BJ (cell line): ENCODE results near the gene CIDEB. TPM values are rescaled to one million over a fixed set of nuclear protein-coding genes. Genes with fewer than 3 reads are reported as not detected.

Experiments
- CTCF ChIA-PET: fragments of 350-600 bp; formaldehyde crosslinking; extraction: SDS; loops from one replicate; lab custom pipeline; 2021; ENCODE audit warnings: antibody characterized with exemption, inconsistent platforms; lab: Yijun Ruan, JAX
- POLR2A ChIA-PET: fragments of 300-600 bp; sonication (Branson Sonifier 250); formaldehyde crosslinking; extraction: SDS; loops from one replicate; lab custom pipeline; 2021; ENCODE audit warnings: antibody characterized with exemption; lab: Charles Lee
- DNase-seq: peaks from one replicate; pipeline ENCODE4 v3.0.0-alpha.2; 2011; ENCODE audit warnings: low read depth
- H3K27me3 ChIP-seq: 2 replicates; pipeline ENCODE4 v1.6.0; 2011; ENCODE audit warnings: low read length; ENCODE audit not compliant: control insufficient read depth, insufficient read depth
- H3K36me3 ChIP-seq: 2 replicates; pipeline ENCODE4 v1.5.1; 2011; ENCODE audit warnings: low read length; ENCODE audit not compliant: control insufficient read depth, insufficient read depth
- H3K4me3 ChIP-seq: 2 replicates; pipeline ENCODE4 v1.5.1; 2011; ENCODE audit warnings: low read depth, mild to moderate bottlenecking, control low read depth, low read length
- CTCF ChIP-seq: IDR thresholded peaks from 2 replicates; pipeline ENCODE4 v1.5.1; 2011; ENCODE audit warnings: low read depth, mild to moderate bottlenecking, control low read depth, inconsistent platforms, low read length, moderate library complexity; ENCODE audit not compliant: insufficient read depth
- polyA plus RNA-seq: library from polyadenylated mRNA; depleted of rRNA; stranded (reverse); fragments of >200 nt; gene quantifications from 2 replicates; pipeline ENCODE4 v1.2.3, GENCODE V29; 2011; rRNA removed
- small RNA-seq: library from RNA; depleted of rRNA; stranded (forward); fragments of <200 nt; gene quantifications from one replicate; pipeline ENCODE3, GENCODE V24; 2012; ENCODE audit warnings: low replicate concordance, low read depth; ENCODE audit not compliant: insufficient read length

CIDEB gene
- polyA plus RNA-seq, 1 experiment, result 0.98 TPM

DNA sequence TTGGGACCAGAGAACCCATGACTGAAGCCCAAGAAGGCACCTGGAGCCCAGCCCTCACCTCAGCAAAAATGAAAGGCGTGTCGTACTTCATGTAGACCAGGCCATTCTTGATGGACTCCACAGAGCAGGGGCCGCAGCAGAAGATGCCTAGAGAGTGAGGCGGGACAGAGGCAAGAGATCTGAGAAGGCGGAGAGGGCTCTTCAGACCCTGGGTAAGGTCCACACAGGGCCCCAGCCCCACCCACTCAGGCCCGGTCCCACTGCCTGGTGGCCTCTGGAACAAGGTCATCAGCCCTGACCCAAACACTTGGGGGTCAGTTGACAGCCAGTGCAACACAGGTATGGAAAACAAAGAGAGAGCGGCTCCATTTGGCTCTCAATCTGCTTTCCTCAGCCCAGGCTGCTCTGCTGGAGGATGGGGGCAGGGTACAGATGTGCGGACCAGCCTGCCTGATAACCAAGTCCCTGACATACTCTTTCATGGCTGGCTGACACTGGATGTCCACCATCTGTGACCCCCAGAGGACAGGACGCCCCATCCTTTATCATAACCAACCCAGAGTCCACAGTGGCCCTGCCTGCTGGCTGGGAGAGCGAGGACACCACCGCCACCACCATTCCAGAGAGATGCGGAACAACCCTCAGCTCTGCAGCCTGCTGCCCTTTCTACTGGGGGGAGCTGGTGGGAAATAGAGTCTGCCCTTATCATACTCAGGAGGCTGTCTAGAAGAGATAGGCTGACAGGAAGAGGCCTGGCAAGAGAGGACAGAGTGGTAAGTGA, 51.7 kb downstream of the CIDEB start:
- Histone ChIP-seq H3K27me3 (no peaks in the 10 kb centered on the region), H3K4me3 (no peak overlapping the region), H3K36me3 (peaks cover 1% of the 10 kb centered on the region; the same call in 1 of the 2 replicates)
- ChIA-PET CTCF (interaction anchor here (0.9 to 2.9 kb wide), 5 partner anchors 13 to 41 kb away, joined by 3 to 14 read pairs (median 9); partner anchors contain the start of genes RABGGTA and TINF2), POLR2A (no interaction called here)
- no peak for TF ChIP-seq CTCF
- DNase-seq, result no peak

- CTCF ChIA-PET, result interaction anchor here (2.2 to 2.8 kb wide), 2 partner anchors 12 to 42 kb away, joined by 10 to 14 read pairs; no protein-coding TSS in a partner anchor
- DNase-seq, result no peak
- H3K36me3 ChIP-seq, result peaks cover 1% of the 10 kb centered on the region; the same call in 1 of the 2 replicates
- no peak for TF ChIP-seq CTCF
- no peaks in the 10 kb centered on the region for H3K27me3 ChIP-seq
- no peak overlapping the region for H3K4me3 ChIP-seq
- POLR2A ChIA-PET, result no interaction called here
These were observed 52.3 kb downstream of the CIDEB start for GRCh38 chr14:24255438-24255837.

Small RNA genes within 50 kb of the gene (small RNA-seq; reads per million reads assigned to genes)
- gene RF00026, result not detected

Other genes starting within 250 kb of the CIDEB start
- gene CPNE6, start 236.4 kb downstream of the CIDEB start, polyA plus RNA-seq, result not detected in 2 replicates
- gene PCK2, start 213.7 kb downstream of the CIDEB start, polyA plus RNA-seq, result 141 and 227 TPM in 2 replicates
- 41.5 and 50.0 TPM in 2 replicates for gene DCAF11, start 193.2 kb downstream of the CIDEB start, polyA plus RNA-seq
- 0.59 and 0.91 TPM in 2 replicates for gene NRL, start 193.0 kb downstream of the CIDEB start, polyA plus RNA-seq
- gene FITM1, start 177.3 kb downstream of the CIDEB start, polyA plus RNA-seq, result 0.10 and 0.23 TPM in 2 replicates
- 48.9 and 106 TPM in 2 replicates for gene PSME1, start 171.8 kb downstream of the CIDEB start, polyA plus RNA-seq
- gene EMC9, start 166.4 kb downstream of the CIDEB start, polyA plus RNA-seq, result 6.9 and 13.3 TPM in 2 replicates
- 165 and 178 TPM in 2 replicates for gene PSME2, start 161.4 kb downstream of the CIDEB start, polyA plus RNA-seq
- gene RNF31, start 160.5 kb downstream of the CIDEB start, polyA plus RNA-seq, result 8.2 and 12.4 TPM in 2 replicates
- gene IRF9, start 146.7 kb downstream of the CIDEB start, polyA plus RNA-seq, result 84.8 and 107 TPM in 2 replicates
- gene REC8, start 135.9 kb downstream of the CIDEB start, polyA plus RNA-seq, result 2.7 and 5.5 TPM in 2 replicates
- 11.5 and 26.8 TPM in 2 replicates for gene IPO4, start 119.2 kb downstream of the CIDEB start, polyA plus RNA-seq
- 50.5 and 59.2 TPM in 2 replicates for gene TM9SF1, start 112.5 kb downstream of the CIDEB start, polyA plus RNA-seq
- not detected in 2 replicates for gene TSSK4, start 102.3 kb downstream of the CIDEB start, polyA plus RNA-seq
- 36.3 and 52.1 TPM in 2 replicates for gene CHMP4A, start 94.5 kb downstream of the CIDEB start, polyA plus RNA-seq
- gene MDP1, start 91.9 kb downstream of the CIDEB start, polyA plus RNA-seq, result 16.3 and 19.3 TPM in 2 replicates
- 242 and 329 TPM in 2 replicates for gene NEDD8, start 75.6 kb downstream of the CIDEB start, polyA plus RNA-seq
- gene GMPR2, start 75.0 kb downstream of the CIDEB start, polyA plus RNA-seq, result 103 and 116 TPM in 2 replicates
- gene TINF2, start 65.4 kb downstream of the CIDEB start, polyA plus RNA-seq, result 37.2 and 41.7 TPM in 2 replicates
- 0.97 and 2.9 TPM in 2 replicates for gene TGM1, start 44.8 kb downstream of the CIDEB start, polyA plus RNA-seq
- 23.2 and 52.5 TPM in 2 replicates for gene RABGGTA, start 36.4 kb downstream of the CIDEB start, polyA plus RNA-seq
- 40.5 and 57.1 TPM in 2 replicates for gene DHRS1, start 8.2 kb downstream of the CIDEB start, polyA plus RNA-seq
- gene NOP9, start 8.1 kb downstream of the CIDEB start, polyA plus RNA-seq, result 13.9 and 16.3 TPM in 2 replicates
- 0.98 and 1.6 TPM in 2 replicates for gene LTB4R2, start 2.2 kb upstream of the CIDEB start, polyA plus RNA-seq
- 2.5 and 2.6 TPM in 2 replicates for gene LTB4R, start 3.5 kb upstream of the CIDEB start, polyA plus RNA-seq
- gene ADCY4, start 27.1 kb upstream of the CIDEB start, polyA plus RNA-seq, result 4.1 and 6.8 TPM in 2 replicates
- 4.3 and 4.4 TPM in 2 replicates for gene RIPK3, start 32.0 kb upstream of the CIDEB start, polyA plus RNA-seq
- gene NFATC4, start 60.2 kb upstream of the CIDEB start, polyA plus RNA-seq, result 95.8 and 151 TPM in 2 replicates
- gene NYNRIN, start 91.0 kb upstream of the CIDEB start, polyA plus RNA-seq, result 7.2 and 10.1 TPM in 2 replicates
- gene CBLN3, start 121.7 kb upstream of the CIDEB start, polyA plus RNA-seq, result 6.7 and 8.6 TPM in 2 replicates
- gene KHNYN, start 122.0 kb upstream of the CIDEB start, polyA plus RNA-seq, result 18.9 and 19.7 TPM in 2 replicates
- gene SDR39U1, start 134.8 kb upstream of the CIDEB start, polyA plus RNA-seq, result 28.9 and 43.4 TPM in 2 replicates
- not detected in 2 replicates for gene CMA1, start 200.3 kb upstream of the CIDEB start, polyA plus RNA-seq